Tibial artery (tissue), 4 donors: ENCODE data around the gene CSNK1A1.
"Not testable (repeated sequence)": the region's sequence is repeated elsewhere in the genome, so short reads cannot be mapped to it uniquely, and the experiment has no call there.

ENCODE experiments used
- DNase-seq, 2 donors: peaks; one replicate each; pipeline ENCODE4 v3.0.0-alpha.2; 2019
- H3K27ac ChIP-seq, 2 donors: fragments of 200-600 bp; sonication (generic) in 1 of 2; 1 replicate in 1 of 2; 2 replicates in 1 of 2; pipeline ENCODE4 v1.5.1; 2018 to 2019; ENCODE audit warnings: mild to moderate bottlenecking in 1 of 2
- H3K27me3 ChIP-seq, 2 donors: fragments of 200-600 bp; sonication (generic) in 1 of 2; one replicate each; pipeline versions ENCODE4 v1.5.1 to v1.6.0; 2016 to 2019
- H3K36me3 ChIP-seq, 3 donors: fragments of 200-600 bp; sonication (generic) in 2 of 3; one replicate each; pipeline ENCODE4 v1.5.1; 2016 to 2019; ENCODE audit warnings: mild to moderate bottlenecking in 2 of 3
- H3K4me1 ChIP-seq, 4 donors: fragments of 200-600 bp; sonication (generic) in 2 of 4; 1 replicate in 3 of 4; 2 replicates in 1 of 4; pipeline ENCODE4 v1.5.1; 2016 to 2019
- H3K4me3 ChIP-seq, 2 donors: fragments of 200-600 bp; sonication (generic) in 1 of 2; 1 replicate in 1 of 2; 2 replicates in 1 of 2; pipeline ENCODE4 v1.5.1; 2018 to 2019; ENCODE audit warnings: mild to moderate bottlenecking in 2 of 2
- H3K9me3 ChIP-seq, 3 donors: fragments of 200-600 bp; sonication (generic) in 1 of 3; one replicate each; pipeline ENCODE4 v1.5.1; 2016 to 2019
- CTCF ChIP-seq, 2 experiments: fragments of 200-600 bp in 1 of 2; fragments of 450-650 bp in 1 of 2; IDR thresholded peaks; one replicate each; pipeline ENCODE4 v1.5.1; 2017 to 2019; ENCODE audit warnings: antibody characterized with exemption in 2 of 2, mild to moderate bottlenecking in 1 of 2, moderate library complexity in 1 of 2
- intact Hi-C: fragments of 100-400 bp; cut with DNase I; formaldehyde crosslinking; loops from one replicate; pipeline ENCODE4 v1.15.0; 2023; ENCODE audit warnings: low total_unique reads

The CSNK1A1 gene

DNA sequence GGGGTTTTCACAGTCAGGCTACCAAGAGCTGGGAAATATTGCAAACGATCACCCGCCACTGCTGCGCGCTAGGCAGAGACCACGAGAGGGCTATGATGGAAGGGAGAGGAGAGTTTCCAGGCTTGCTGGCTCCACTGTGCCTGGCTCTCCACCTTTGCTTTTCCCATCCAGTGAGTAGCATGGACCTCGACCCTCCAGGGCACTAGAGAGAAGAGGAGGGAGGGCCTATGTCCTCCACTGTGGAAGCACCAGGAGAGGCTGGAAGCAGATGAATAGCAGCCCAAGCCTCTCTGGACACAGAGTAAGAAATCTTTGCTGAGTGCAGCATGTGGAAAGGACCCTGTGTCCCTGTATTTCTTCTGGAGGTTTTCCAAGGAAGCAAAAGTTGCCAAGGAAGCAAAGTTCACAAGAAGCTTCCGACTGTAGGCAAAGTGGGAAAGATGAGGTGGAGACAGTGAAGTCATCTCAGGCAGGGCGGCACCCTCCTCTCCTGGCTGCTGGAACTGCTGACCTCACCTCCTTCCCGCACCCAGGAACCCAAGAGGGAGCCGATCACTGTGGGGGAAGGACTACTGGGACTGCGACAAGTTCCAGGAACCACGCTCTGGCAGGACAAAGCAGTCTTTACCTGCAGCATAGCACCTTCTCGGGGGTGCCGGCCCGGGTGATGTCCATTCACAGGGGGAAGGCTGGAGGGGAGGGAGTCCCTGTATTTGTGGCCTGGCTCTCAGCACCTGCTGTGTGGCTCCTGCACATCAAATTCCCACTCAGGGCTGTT lies 79.6 kb downstream of the CSNK1A1 start:
- DNase-seq: peak in 1 of 2 donors; percentile 56
- peak overlapping the region in 1 of 2 donors; percentile 26 for H3K27ac ChIP-seq
- no peak for TF ChIP-seq CTCF (IDR thresholded peaks at IDR 0.05)
- peaks cover 0 to 18% (median 14%) of the 10 kb centered on the region in 4 donors for H3K4me1 ChIP-seq
- H3K9me3 ChIP-seq: no peaks in the 10 kb centered on the region
- intact Hi-C loops: no loop called here
- no peak overlapping the region for H3K4me3 ChIP-seq
- H3K36me3 ChIP-seq: no peaks in the 10 kb centered on the region
- H3K27me3 ChIP-seq: no peaks in the 10 kb centered on the region

DNA sequence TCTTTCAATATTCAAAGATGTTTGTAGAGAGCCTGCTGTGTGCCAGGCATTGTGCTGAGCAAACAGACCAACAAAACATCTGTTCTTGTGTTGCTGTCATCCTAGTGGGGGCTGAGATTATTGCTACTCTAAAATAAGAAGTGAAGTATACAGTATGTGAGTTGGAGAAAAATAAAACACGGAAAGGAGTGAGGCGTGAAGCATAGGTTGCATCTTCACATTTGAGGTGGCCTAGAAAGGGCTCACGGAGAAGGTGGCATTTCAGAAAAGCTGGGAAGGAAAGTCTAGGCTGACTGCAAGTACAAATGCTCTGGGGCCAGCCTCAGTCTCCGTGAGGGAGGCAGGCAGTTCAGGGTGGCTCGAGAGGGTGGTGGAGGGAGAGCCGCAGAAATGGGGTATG lies 80.3 kb downstream of the CSNK1A1 start:
- intact Hi-C loops: no loop called here
- no peak for DNase-seq
- Histone ChIP-seq H3K9me3 (no peaks in the 10 kb centered on the region), H3K4me3 (no peak overlapping the region), H3K4me1 (peaks cover 0 to 24% (median 15%) of the 10 kb centered on the region in 4 donors), H3K36me3 (no peaks in the 10 kb centered on the region), H3K27me3 (no peaks in the 10 kb centered on the region), H3K27ac (no peak overlapping the region)
- TF ChIP-seq CTCF (IDR thresholded peaks at IDR 0.05): no peak

- Histone ChIP-seq H3K27ac (peak overlapping the region in 1 of 2 donors; percentile 68), H3K36me3 (no peaks in the 10 kb centered on the region), H3K9me3 (no peaks in the 10 kb centered on the region), H3K4me3 (no peak overlapping the region), H3K4me1 (peaks cover 0 to 47% (median 17%) of the 10 kb centered on the region in 4 donors), H3K27me3 (no peaks in the 10 kb centered on the region)
- intact Hi-C loops: no loop called here
- TF ChIP-seq CTCF (IDR thresholded peaks at IDR 0.05): no peak
- no peak for DNase-seq
Observed at GRCh38 chr5:149466457-149466972, 84.7 kb downstream of the CSNK1A1 start.

- Histone ChIP-seq H3K4me1 (peaks cover 0 to 42% (median 13%) of the 10 kb centered on the region in 4 donors), H3K27ac (peak overlapping the region; percentile 68 to 76), H3K4me3 (no peak overlapping the region), H3K9me3 (no peaks in the 10 kb centered on the region), H3K36me3 (no peaks in the 10 kb centered on the region), H3K27me3 (no peaks in the 10 kb centered on the region)
- intact Hi-C loops: no loop called here
- DNase-seq: peak in 1 of 2 donors; percentile 85
- TF ChIP-seq CTCF (IDR thresholded peaks at IDR 0.05): no peak
Observed at GRCh38 chr5:149464796-149465489, 86.3 kb downstream of the CSNK1A1 start.

GRCh38 chr5:149461907-149462306 lies 89.3 kb downstream of the CSNK1A1 start:
- H3K27me3 ChIP-seq, H3K36me3 ChIP-seq, intact Hi-C loops, H3K9me3 ChIP-seq, H3K27ac ChIP-seq, H3K4me3 ChIP-seq, DNase-seq: not testable (repeated sequence)
- H3K4me1 ChIP-seq: peaks cover 0 to 52% (median 15%) of the 10 kb centered on the region in 4 donors

GRCh38 chr5:149459891-149460290 lies 91.3 kb downstream of the CSNK1A1 start:
- H3K27ac ChIP-seq: no peak overlapping the region
- no peaks in the 10 kb centered on the region for H3K36me3 ChIP-seq
- intact Hi-C loops: no loop called here
- no peak for TF ChIP-seq CTCF (IDR thresholded peaks at IDR 0.05)
- peaks cover 0 to 44% (median 18%) of the 10 kb centered on the region in 4 donors for H3K4me1 ChIP-seq
- H3K27me3 ChIP-seq: no peaks in the 10 kb centered on the region
- H3K4me3 ChIP-seq: no peak overlapping the region
- DNase-seq: no peak
- no peaks in the 10 kb centered on the region for H3K9me3 ChIP-seq
